HEK293 (cell line): ENCODE measurements around the gene CAPZB.

Experiments
- MYNN ChIP-seq: fragments of 450-650 bp; formaldehyde crosslinking; IDR thresholded peaks from 2 replicates; pipeline ENCODE4 v1.5.1; 2016; ENCODE audit warnings: missing biosample characterization, missing genetic modification characterization, borderline replicate concordance
- SCRT1 ChIP-seq: fragments of 450-650 bp; formaldehyde crosslinking; IDR thresholded peaks from 2 replicates; pipeline ENCODE4 v1.5.1; 2016; ENCODE audit warnings: missing biosample characterization, missing genetic modification characterization, borderline replicate concordance
- SP2 ChIP-seq: fragments of 450-650 bp; formaldehyde crosslinking; IDR thresholded peaks from 2 replicates; pipeline ENCODE4 v1.5.1; 2016; ENCODE audit warnings: missing biosample characterization, missing genetic modification characterization
- YY1 ChIP-seq: fragments of 450-650 bp; formaldehyde crosslinking; IDR thresholded peaks from 2 replicates; pipeline ENCODE4 v1.5.1; 2018; ENCODE audit warnings: missing biosample characterization, missing genetic modification characterization
- ZFP37 ChIP-seq: fragments of 450-650 bp; formaldehyde crosslinking; IDR thresholded peaks from 2 replicates; pipeline ENCODE4 v1.5.1; 2016; ENCODE audit warnings: missing biosample characterization, missing genetic modification characterization
- ZFP41 ChIP-seq: fragments of 450-650 bp; formaldehyde crosslinking; IDR thresholded peaks from 2 replicates; pipeline ENCODE4 v1.5.1; 2016; ENCODE audit warnings: missing biosample characterization, missing genetic modification characterization, borderline replicate concordance
- ZNF121 ChIP-seq: fragments of 450-650 bp; formaldehyde crosslinking; IDR thresholded peaks from 2 replicates; pipeline ENCODE4 v1.5.1; 2016; ENCODE audit warnings: missing biosample characterization, missing genetic modification characterization
- ZNF274 ChIP-seq, 2 experiments: fragments of 200-500 bp in 1 of 2; fragments of 450-650 bp in 1 of 2; sonication (Bioruptor generic) in 1 of 2; formaldehyde crosslinking in 1 of 2; IDR thresholded peaks; 2 replicates each; pipeline versions ENCODE4 v1.5.1 to v1.6.1; 2014 to 2016; ENCODE audit warnings: borderline replicate concordance in 1 of 2, inconsistent platforms in 1 of 2, low read length in 1 of 2, missing biosample characterization in 1 of 2, missing genetic modification characterization in 1 of 2
- ZNF777 ChIP-seq: fragments of 450-650 bp; formaldehyde crosslinking; IDR thresholded peaks from 2 replicates; pipeline ENCODE4 v1.5.1; 2017; ENCODE audit warnings: missing biosample characterization, missing genetic modification characterization, borderline replicate concordance
- TF ChIP-seq, protein P1 (sequence below): fragments of 450-650 bp; formaldehyde crosslinking; IDR thresholded peaks from 2 replicates; pipeline ENCODE4 v1.5.1; 2016; ENCODE audit warnings: missing biosample characterization, missing genetic modification characterization
- TF ChIP-seq, protein P2 (sequence below): fragments of 450-650 bp; formaldehyde crosslinking; IDR thresholded peaks from 2 replicates; pipeline ENCODE4 v1.5.0; 2017; ENCODE audit warnings: missing biosample characterization, missing genetic modification characterization, borderline replicate concordance
- TF ChIP-seq, protein P3 (sequence below): fragments of 450-650 bp; formaldehyde crosslinking; IDR thresholded peaks from 2 replicates; pipeline ENCODE4 v1.5.1; 2016; ENCODE audit warnings: missing biosample characterization, missing genetic modification characterization
- TF ChIP-seq, protein P4 (sequence below): fragments of 450-650 bp; formaldehyde crosslinking; IDR thresholded peaks from 2 replicates; pipeline ENCODE4 v1.5.1; 2016; ENCODE audit warnings: missing biosample characterization, missing genetic modification characterization

DNA sequence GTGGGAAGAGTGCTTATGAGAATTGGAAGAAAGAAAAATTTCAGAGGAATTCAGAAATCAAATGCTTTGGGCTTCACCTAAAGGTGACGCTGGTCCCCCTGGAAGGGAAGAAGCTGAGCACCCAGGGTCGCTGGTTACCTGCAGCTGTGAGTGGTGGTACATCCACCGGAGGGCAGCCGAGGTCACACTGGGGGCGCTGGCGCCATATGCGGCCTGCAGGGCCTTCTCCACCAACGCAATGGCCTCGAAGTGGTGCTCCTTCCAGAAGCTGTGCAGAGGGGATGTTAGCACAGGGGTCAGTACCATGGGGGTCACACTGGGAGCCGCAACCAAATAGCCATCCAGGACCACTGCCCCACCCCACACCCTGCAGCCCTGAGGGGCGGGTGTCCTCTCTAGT is 179.5 kb downstream of the CAPZB start:
- TF ChIP-seq, protein P1, sequence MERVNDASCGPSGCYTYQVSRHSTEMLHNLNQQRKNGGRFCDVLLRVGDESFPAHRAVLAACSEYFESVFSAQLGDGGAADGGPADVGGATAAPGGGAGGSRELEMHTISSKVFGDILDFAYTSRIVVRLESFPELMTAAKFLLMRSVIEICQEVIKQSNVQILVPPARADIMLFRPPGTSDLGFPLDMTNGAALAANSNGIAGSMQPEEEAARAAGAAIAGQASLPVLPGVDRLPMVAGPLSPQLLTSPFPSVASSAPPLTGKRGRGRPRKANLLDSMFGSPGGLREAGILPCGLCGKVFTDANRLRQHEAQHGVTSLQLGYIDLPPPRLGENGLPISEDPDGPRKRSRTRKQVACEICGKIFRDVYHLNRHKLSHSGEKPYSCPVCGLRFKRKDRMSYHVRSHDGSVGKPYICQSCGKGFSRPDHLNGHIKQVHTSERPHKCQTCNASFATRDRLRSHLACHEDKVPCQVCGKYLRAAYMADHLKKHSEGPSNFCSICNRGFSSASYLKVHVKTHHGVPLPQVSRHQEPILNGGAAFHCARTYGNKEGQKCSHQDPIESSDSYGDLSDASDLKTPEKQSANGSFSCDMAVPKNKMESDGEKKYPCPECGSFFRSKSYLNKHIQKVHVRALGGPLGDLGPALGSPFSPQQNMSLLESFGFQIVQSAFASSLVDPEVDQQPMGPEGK = no peak
- TF ChIP-seq ZNF121 (no peak), MYNN (tag by site-specific recombination) (no peak), SCRT1 (tag by site-specific recombination) (no peak), ZFP41 (tag by site-specific recombination) (no peak), ZNF274 (IDR thresholded peaks at IDR 0.05; ENCODE audit: low read length) (no peak), ZNF274 (tag by site-specific recombination; IDR thresholded peaks at IDR 0.05; ENCODE audit: borderline replicate concordance) (no peak), YY1 (tag by site-specific recombination) (no peak), SP2 (tag by site-specific recombination) (no peak), ZNF777 (no peak), ZFP37 (no peak)
- TF ChIP-seq, protein P2, sequence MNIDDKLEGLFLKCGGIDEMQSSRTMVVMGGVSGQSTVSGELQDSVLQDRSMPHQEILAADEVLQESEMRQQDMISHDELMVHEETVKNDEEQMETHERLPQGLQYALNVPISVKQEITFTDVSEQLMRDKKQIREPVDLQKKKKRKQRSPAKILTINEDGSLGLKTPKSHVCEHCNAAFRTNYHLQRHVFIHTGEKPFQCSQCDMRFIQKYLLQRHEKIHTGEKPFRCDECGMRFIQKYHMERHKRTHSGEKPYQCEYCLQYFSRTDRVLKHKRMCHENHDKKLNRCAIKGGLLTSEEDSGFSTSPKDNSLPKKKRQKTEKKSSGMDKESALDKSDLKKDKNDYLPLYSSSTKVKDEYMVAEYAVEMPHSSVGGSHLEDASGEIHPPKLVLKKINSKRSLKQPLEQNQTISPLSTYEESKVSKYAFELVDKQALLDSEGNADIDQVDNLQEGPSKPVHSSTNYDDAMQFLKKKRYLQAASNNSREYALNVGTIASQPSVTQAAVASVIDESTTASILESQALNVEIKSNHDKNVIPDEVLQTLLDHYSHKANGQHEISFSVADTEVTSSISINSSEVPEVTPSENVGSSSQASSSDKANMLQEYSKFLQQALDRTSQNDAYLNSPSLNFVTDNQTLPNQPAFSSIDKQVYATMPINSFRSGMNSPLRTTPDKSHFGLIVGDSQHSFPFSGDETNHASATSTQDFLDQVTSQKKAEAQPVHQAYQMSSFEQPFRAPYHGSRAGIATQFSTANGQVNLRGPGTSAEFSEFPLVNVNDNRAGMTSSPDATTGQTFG (tag by site-specific recombination) = no peak
- TF ChIP-seq, protein P3, sequence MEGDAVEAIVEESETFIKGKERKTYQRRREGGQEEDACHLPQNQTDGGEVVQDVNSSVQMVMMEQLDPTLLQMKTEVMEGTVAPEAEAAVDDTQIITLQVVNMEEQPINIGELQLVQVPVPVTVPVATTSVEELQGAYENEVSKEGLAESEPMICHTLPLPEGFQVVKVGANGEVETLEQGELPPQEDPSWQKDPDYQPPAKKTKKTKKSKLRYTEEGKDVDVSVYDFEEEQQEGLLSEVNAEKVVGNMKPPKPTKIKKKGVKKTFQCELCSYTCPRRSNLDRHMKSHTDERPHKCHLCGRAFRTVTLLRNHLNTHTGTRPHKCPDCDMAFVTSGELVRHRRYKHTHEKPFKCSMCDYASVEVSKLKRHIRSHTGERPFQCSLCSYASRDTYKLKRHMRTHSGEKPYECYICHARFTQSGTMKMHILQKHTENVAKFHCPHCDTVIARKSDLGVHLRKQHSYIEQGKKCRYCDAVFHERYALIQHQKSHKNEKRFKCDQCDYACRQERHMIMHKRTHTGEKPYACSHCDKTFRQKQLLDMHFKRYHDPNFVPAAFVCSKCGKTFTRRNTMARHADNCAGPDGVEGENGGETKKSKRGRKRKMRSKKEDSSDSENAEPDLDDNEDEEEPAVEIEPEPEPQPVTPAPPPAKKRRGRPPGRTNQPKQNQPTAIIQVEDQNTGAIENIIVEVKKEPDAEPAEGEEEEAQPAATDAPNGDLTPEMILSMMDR (tag by site-specific recombination) = no peak
- TF ChIP-seq, protein P4, sequence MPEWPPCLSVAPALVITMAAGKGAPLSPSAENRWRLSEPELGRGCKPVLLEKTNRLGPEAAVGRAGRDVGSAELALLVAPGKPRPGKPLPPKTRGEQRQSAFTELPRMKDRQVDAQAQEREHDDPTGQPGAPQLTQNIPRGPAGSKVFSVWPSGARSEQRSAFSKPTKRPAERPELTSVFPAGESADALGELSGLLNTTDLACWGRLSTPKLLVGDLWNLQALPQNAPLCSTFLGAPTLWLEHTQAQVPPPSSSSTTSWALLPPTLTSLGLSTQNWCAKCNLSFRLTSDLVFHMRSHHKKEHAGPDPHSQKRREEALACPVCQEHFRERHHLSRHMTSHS = no peak
